LNCAP (cell line): ENCODE measurements around the gene TCEA2.

Experiments used
- CTCF ChIP-seq: fragments of 450-650 bp; IDR thresholded peaks from 2 replicates; pipeline ENCODE4 v1.5.1; 2017; ENCODE audit warnings: mild to moderate bottlenecking

TCEA2 gene

GRCh38 chr20:64071341-64072332 is 8.6 kb downstream of the TCEA2 start:
- no peak for TF ChIP-seq CTCF

GRCh38 chr20:64072498-64073063 is 9.6 kb downstream of the TCEA2 start:
- no peak for TF ChIP-seq CTCF

- no peak for TF ChIP-seq CTCF
Measured at GRCh38 chr20:64073476-64074183, 10.6 kb downstream of the TCEA2 start.

- no peak for TF ChIP-seq CTCF
Measured at GRCh38 chr20:64074184-64074789, 11.3 kb downstream of the TCEA2 start.

- no peak for TF ChIP-seq CTCF
Measured at GRCh38 chr20:64074963-64075362, 12.0 kb downstream of the TCEA2 start.

GRCh38 chr20:64075556-64075955 is 12.6 kb downstream of the TCEA2 start:
- TF ChIP-seq CTCF: no peak
